SK-N-SH (cell line): ENCODE results near the gene CERS1. TPM values are rescaled to one million over a fixed set of nuclear protein-coding genes. Genes with fewer than 3 reads are reported as not detected.

ENCODE experiments used
- CTCF ChIA-PET: fragments of 300-600, 350-600 bp; formaldehyde crosslinking; extraction: SDS; loops from one replicate; lab custom pipeline; 2021; lab: Yijun Ruan, JAX
- POLR2A ChIA-PET: fragments of 350-600 bp; sonication (Branson Sonifier 250); formaldehyde crosslinking; extraction: SDS; loops from one replicate; lab custom pipeline; 2020; ENCODE audit warnings: antibody characterized with exemption, inconsistent platforms; lab: Yijun Ruan, JAX
- DNase-seq: peaks from one replicate; pipeline ENCODE4 v3.0.0; 2012
- H2AFZ ChIP-seq: fragments of 200-600 bp; sonication (generic); 2 replicates; pipeline ENCODE4 v1.8.1; 2016; ENCODE audit warnings: antibody characterized with exemption, mild to moderate bottlenecking, low read depth
- H3F3A ChIP-seq: fragments of 200-600 bp; sonication (generic); replicated peaks from 2 replicates; pipeline ENCODE3; 2016; ENCODE audit warnings: antibody characterized with exemption, mild to moderate bottlenecking; ENCODE audit not compliant: insufficient read depth
- H3K27ac ChIP-seq, 2 experiments: fragments of 200-500 bp in 1 of 2; fragments of 200-600 bp in 1 of 2; sonication (Bioruptor generic) in 1 of 2; sonication (generic), shearing (Covaris generic) in 1 of 2; 2 replicates each; pipeline versions ENCODE4 v1.5.1 to v1.6.1; 2014 to 2016; ENCODE audit warnings: low read depth in 2 of 2, inconsistent platforms in 1 of 2, low read length in 1 of 2, mild to moderate bottlenecking in 1 of 2, mixed read lengths in 1 of 2
- H3K27me3 ChIP-seq: fragments of 200-600 bp; sonication (generic), shearing (Covaris generic); 2 replicates; pipeline ENCODE4 v1.6.1; 2016; ENCODE audit warnings: mixed run types; ENCODE audit not compliant: insufficient read depth
- H3K36me3 ChIP-seq, 2 experiments: fragments of 200-500 bp in 1 of 2; fragments of 200-600 bp in 1 of 2; sonication (Bioruptor generic) in 1 of 2; sonication (generic) in 1 of 2; replicated peaks in 1 of 2; 2 replicates each; pipeline versions ENCODE3 to v1.5.1; 2014 to 2016; ENCODE audit warnings: low read length in 1 of 2, mild to moderate bottlenecking in 1 of 2; ENCODE audit not compliant: insufficient read depth in 2 of 2, control insufficient read depth in 1 of 2
- H3K4me1 ChIP-seq, 2 experiments: fragments of 200-500 bp in 1 of 2; fragments of 200-600 bp in 1 of 2; sonication (Bioruptor generic) in 1 of 2; sonication (generic), shearing (Covaris generic) in 1 of 2; 2 replicates each; pipeline versions ENCODE4 v1.5.1 to v1.6.1; 2014 to 2016; ENCODE audit warnings: low read depth in 1 of 2, low read length in 1 of 2, mixed run types in 1 of 2; ENCODE audit not compliant: insufficient read depth in 2 of 2, control insufficient read depth in 1 of 2
- H3K4me2 ChIP-seq: fragments of 200-600 bp; sonication (generic), shearing (Covaris generic); 2 replicates; pipeline ENCODE4 v1.6.1; 2017; ENCODE audit warnings: mixed run types
- H3K4me3 ChIP-seq, 2 experiments: fragments of 200-500 bp in 1 of 2; fragments of 200-600 bp in 1 of 2; sonication (Bioruptor generic) in 1 of 2; sonication (generic), shearing (Covaris generic) in 1 of 2; 2 replicates each; pipeline versions ENCODE4 v1.5.1 to v1.8.1; 2014 to 2016; ENCODE audit warnings: low read depth in 2 of 2, inconsistent platforms in 1 of 2, low read length in 1 of 2, mild to moderate bottlenecking in 1 of 2, mixed read lengths in 1 of 2, moderate library complexity in 1 of 2
- H3K79me2 ChIP-seq: fragments of 200-600 bp; sonication (generic); 2 replicates; pipeline ENCODE4 v1.8.1; 2017; ENCODE audit warnings: mild to moderate bottlenecking; ENCODE audit not compliant: insufficient read depth
- H3K9ac ChIP-seq: fragments of 200-600 bp; sonication (generic); 2 replicates; pipeline ENCODE4 v1.6.1; 2017; ENCODE audit warnings: mixed run types
- H3K9me2 ChIP-seq: fragments of 200-600 bp; sonication (generic); 2 replicates; pipeline ENCODE4 v1.6.1; 2017; ENCODE audit warnings: mixed run types
- H3K9me3 ChIP-seq: fragments of 200-600 bp; sonication (generic); 2 replicates; pipeline ENCODE4 v1.6.1; 2017; ENCODE audit warnings: mixed run types, mild to moderate bottlenecking, moderate library complexity
- H4K20me1 ChIP-seq: fragments of 200-600 bp; sonication (generic); 2 replicates; pipeline ENCODE4 v1.6.1; 2017; ENCODE audit warnings: mild to moderate bottlenecking, mixed run types; ENCODE audit not compliant: insufficient read depth
- ELF1 ChIP-seq: IDR thresholded peaks from 2 replicates; pipeline ENCODE4 v1.4.0; 2012
- EZH2phosphoT487 ChIP-seq: fragments of 200-600 bp; sonication (generic); IDR thresholded peaks from 2 replicates; pipeline ENCODE4 v1.6.1; 2017; ENCODE audit warnings: low read depth, mixed run types, mild to moderate bottlenecking, antibody characterized with exemption, moderate library complexity, borderline replicate concordance
- FOXJ3 ChIP-seq: sonication (generic); formaldehyde crosslinking; IDR thresholded peaks from 2 replicates; pipeline ENCODE4 v1.5.1; 2020; ENCODE audit warnings: mild to moderate bottlenecking, missing genetic modification reagents
- GATA2 ChIP-seq: sonication (generic); formaldehyde crosslinking; IDR thresholded peaks from 2 replicates; pipeline ENCODE4 v1.5.0; 2020; ENCODE audit warnings: mild to moderate bottlenecking, missing genetic modification reagents
- JUND ChIP-seq: IDR thresholded peaks from 2 replicates; pipeline ENCODE4 v1.4.0; 2012
- NRF1 ChIP-seq: IDR thresholded peaks from 2 replicates; pipeline ENCODE4 v1.6.1; 2012; ENCODE audit warnings: low read depth, mild to moderate bottlenecking, low read length
- RFX5 ChIP-seq: IDR thresholded peaks from 2 replicates; pipeline ENCODE4 v1.6.1; 2012; ENCODE audit warnings: mild to moderate bottlenecking, improper control_type of control experiment, low read length
- SIN3A ChIP-seq: IDR thresholded peaks from 2 replicates; pipeline ENCODE4 v1.6.1; 2012; ENCODE audit warnings: low read depth, mild to moderate bottlenecking, low read length, moderate library complexity, borderline replicate concordance
- TCF12 ChIP-seq: IDR thresholded peaks from 2 replicates; pipeline ENCODE4 v1.4.0; 2012
- YY1 ChIP-seq: IDR thresholded peaks from 2 replicates; pipeline ENCODE4 v1.4.0; 2012; ENCODE audit warnings: low read depth, mild to moderate bottlenecking
- WGBS: methylation state at CpG from one replicate; pipeline ENCODE4 v1.1.6; 2017; ENCODE audit warnings: low lambda C conversion rate; 5-methylcytosine and 5-hydroxymethylcytosine counted together
- polyA plus RNA-seq, 3 experiments: library from polyadenylated mRNA; depleted of rRNA; stranded (reverse); fragments of >200 nt; gene quantifications; 2 replicates each; pipeline ENCODE4 v1.2.3, GENCODE V29; 2012
- TF ChIP-seq, protein P1 (sequence below): fragments of 200-600 bp; sonication (generic); IDR thresholded peaks from 2 replicates; pipeline ENCODE4 v1.6.1; 2017; ENCODE audit warnings: antibody characterized with exemption, mild to moderate bottlenecking, moderate library complexity
- TF ChIP-seq, protein P2 (sequence below): IDR thresholded peaks from 2 replicates; pipeline ENCODE4 v1.4.0; 2012; ENCODE audit warnings: low read depth, borderline replicate concordance

CERS1 gene
- polyA plus RNA-seq, 1 of the 3 experiments (the other 2 are of a cell fraction), result 7.3 TPM

DNA sequence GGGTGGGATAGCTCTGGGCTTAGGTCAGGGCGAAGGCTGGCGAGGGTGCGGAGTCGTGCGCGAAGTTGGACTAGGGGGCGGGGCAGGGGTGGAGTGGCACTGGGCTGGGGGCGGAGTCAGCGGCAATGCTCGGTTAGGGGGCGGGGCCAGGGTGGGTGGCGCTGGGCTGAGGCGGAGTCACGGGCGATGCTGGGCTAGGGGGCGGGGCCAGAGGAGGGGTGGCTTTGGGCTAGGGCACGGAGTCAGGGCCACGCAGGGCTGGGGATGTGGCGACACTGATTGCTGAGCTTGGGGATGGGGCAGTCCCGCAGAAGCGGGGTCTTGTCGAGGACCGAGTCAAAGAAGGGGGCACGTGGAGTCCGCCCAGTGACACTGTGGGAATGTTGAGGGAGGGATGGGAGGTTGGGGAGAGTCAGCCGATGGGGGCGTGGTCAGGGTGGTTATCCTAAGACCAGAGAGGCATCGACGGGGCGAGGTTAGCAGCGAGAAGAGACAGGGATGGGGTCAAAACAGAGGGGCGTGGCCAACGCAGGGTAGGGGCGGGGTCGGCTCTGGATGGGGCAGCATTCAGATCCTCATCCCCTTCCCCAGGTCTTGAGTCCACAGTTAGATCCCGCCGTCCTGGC, 36.4 kb upstream of the CERS1 start:
- H3K36me3 ChIP-seq, result peaks cover 20 to 43% of the 10 kb centered on the region in 2 experiments
- DNase-seq, result peak; percentile 99
- peak overlapping the region in 1 of 2 experiments; percentile 29; a peak in 1 of 4 replicates for H3K4me3 ChIP-seq
- 23% methylated on average over 33 of the region's 37 CpGs for WGBS
- H4K20me1 ChIP-seq, result peaks cover 12% of the 10 kb centered on the region; the same call in 1 of the 2 replicates
- H3K4me2 ChIP-seq, result no peak overlapping the region; the same call in 1 of the 2 replicates
- H3K9me3 ChIP-seq, result no peaks in the 10 kb centered on the region
- CTCF ChIA-PET, result interaction anchor here (0.7 to 2.6 kb wide), 6 partner anchors 10 to 85 kb away, joined by 3 to 9 read pairs (median 4); partner anchors contain the start of genes CERS1, COPE and DDX49
- no peaks in the 10 kb centered on the region for H3K27me3 ChIP-seq
- H3K79me2 ChIP-seq, result peaks cover 11% of the 10 kb centered on the region
- POLR2A ChIA-PET, result interaction anchor here (2.0 kb wide), 1 partner anchor 12 kb away, joined by 9 read pairs; the partner anchor contains the start of genes COPE and DDX49
- peaks cover 16% of the 10 kb centered on the region for H3F3A ChIP-seq
- no peak overlapping the region; a peak in 1 of 4 replicates for H3K27ac ChIP-seq
- H3K9ac ChIP-seq, result no peak overlapping the region
- peaks cover 0 to 9% of the 10 kb centered on the region in 2 experiments; a peak in 1 of 4 replicates for H3K4me1 ChIP-seq
- TF ChIP-seq FOXJ3 (CRISPR knock-in tag) (no peak), GATA2 (CRISPR knock-in tag) (no peak), JUND (no peak), YY1 (no peak), NRF1 (no peak), ELF1 (no peak), EZH2phosphoT487 (no peak), RFX5 (no peak), TCF12 (no peak), SIN3A (no peak)
- TF ChIP-seq, protein P1, sequence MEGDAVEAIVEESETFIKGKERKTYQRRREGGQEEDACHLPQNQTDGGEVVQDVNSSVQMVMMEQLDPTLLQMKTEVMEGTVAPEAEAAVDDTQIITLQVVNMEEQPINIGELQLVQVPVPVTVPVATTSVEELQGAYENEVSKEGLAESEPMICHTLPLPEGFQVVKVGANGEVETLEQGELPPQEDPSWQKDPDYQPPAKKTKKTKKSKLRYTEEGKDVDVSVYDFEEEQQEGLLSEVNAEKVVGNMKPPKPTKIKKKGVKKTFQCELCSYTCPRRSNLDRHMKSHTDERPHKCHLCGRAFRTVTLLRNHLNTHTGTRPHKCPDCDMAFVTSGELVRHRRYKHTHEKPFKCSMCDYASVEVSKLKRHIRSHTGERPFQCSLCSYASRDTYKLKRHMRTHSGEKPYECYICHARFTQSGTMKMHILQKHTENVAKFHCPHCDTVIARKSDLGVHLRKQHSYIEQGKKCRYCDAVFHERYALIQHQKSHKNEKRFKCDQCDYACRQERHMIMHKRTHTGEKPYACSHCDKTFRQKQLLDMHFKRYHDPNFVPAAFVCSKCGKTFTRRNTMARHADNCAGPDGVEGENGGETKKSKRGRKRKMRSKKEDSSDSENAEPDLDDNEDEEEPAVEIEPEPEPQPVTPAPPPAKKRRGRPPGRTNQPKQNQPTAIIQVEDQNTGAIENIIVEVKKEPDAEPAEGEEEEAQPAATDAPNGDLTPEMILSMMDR, result no peak
- TF ChIP-seq, protein P2, sequence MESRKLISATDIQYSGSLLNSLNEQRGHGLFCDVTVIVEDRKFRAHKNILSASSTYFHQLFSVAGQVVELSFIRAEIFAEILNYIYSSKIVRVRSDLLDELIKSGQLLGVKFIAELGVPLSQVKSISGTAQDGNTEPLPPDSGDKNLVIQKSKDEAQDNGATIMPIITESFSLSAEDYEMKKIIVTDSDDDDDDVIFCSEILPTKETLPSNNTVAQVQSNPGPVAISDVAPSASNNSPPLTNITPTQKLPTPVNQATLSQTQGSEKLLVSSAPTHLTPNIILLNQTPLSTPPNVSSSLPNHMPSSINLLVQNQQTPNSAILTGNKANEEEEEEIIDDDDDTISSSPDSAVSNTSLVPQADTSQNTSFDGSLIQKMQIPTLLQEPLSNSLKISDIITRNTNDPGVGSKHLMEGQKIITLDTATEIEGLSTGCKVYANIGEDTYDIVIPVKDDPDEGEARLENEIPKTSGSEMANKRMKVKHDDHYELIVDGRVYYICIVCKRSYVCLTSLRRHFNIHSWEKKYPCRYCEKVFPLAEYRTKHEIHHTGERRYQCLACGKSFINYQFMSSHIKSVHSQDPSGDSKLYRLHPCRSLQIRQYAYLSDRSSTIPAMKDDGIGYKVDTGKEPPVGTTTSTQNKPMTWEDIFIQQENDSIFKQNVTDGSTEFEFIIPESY, result no peak
- no peak overlapping the region for H2AFZ ChIP-seq
- no peaks in the 10 kb centered on the region for H3K9me2 ChIP-seq
